WTC11 (cell line): ENCODE data around the gene SEC22C.

Source experiments
- CBFB ChIP-seq: sonication (generic); formaldehyde crosslinking; IDR thresholded peaks from 2 replicates; pipeline ENCODE4 v1.8.1; 2022; ENCODE audit warnings: mild to moderate bottlenecking, low read depth, missing genetic modification reagents
- CREB1 ChIP-seq: sonication (generic); formaldehyde crosslinking; IDR thresholded peaks from 2 replicates; pipeline ENCODE4 v1.8.0; 2023; ENCODE audit warnings: mild to moderate bottlenecking, missing genetic modification reagents
- ELF4 ChIP-seq: sonication (generic); formaldehyde crosslinking; IDR thresholded peaks from 2 replicates; pipeline ENCODE4 v1.8.1; 2022; ENCODE audit warnings: low read depth, mild to moderate bottlenecking, moderate library complexity, missing genetic modification reagents
- JUN ChIP-seq: sonication (generic); formaldehyde crosslinking; IDR thresholded peaks from 2 replicates; pipeline ENCODE4 v1.8.0; 2023; ENCODE audit warnings: mild to moderate bottlenecking, missing genetic modification reagents
- SP1 ChIP-seq: sonication (generic); formaldehyde crosslinking; conservative IDR thresholded peaks from 2 replicates; pipeline ENCODE4 v1.8.1; 2022; ENCODE audit warnings: missing genetic modification reagents
- ZNF232 ChIP-seq: sonication (generic); formaldehyde crosslinking; IDR thresholded peaks from 2 replicates; pipeline ENCODE4 v1.8.0; 2022; ENCODE audit warnings: mild to moderate bottlenecking, missing genetic modification reagents
- TF ChIP-seq, protein P1 (sequence below): fragments of 200-600 bp; IDR thresholded peaks from 2 replicates; pipeline ENCODE4 v1.8.0; 2022; ENCODE audit warnings: antibody characterized with exemption
- TF ChIP-seq, protein P2 (sequence below): sonication (generic); formaldehyde crosslinking; IDR thresholded peaks from 2 replicates; pipeline ENCODE4 v1.8.0; 2023; ENCODE audit warnings: missing genetic modification reagents, mild to moderate bottlenecking, borderline replicate concordance
- TF ChIP-seq, protein P3 (sequence below): sonication (generic); formaldehyde crosslinking; IDR thresholded peaks from 2 replicates; pipeline ENCODE4 v1.8.0; 2023; ENCODE audit warnings: missing genetic modification reagents
- TF ChIP-seq, protein P4 (sequence below): sonication (generic); formaldehyde crosslinking; IDR thresholded peaks from 2 replicates; pipeline ENCODE4 v1.8.0; 2022; ENCODE audit warnings: mild to moderate bottlenecking, missing genetic modification reagents
- TF ChIP-seq, protein P5 (sequence below): sonication (generic); formaldehyde crosslinking; IDR thresholded peaks from 2 replicates; pipeline ENCODE4 v1.8.1; 2023; ENCODE audit warnings: mild to moderate bottlenecking, missing genetic modification reagents, moderate library complexity
- TF ChIP-seq, protein P6 (sequence below): sonication (generic); formaldehyde crosslinking; IDR thresholded peaks from 2 replicates; pipeline ENCODE4 v1.8.1; 2022; ENCODE audit warnings: mild to moderate bottlenecking, missing genetic modification reagents, moderate library complexity, borderline replicate concordance

DNA sequence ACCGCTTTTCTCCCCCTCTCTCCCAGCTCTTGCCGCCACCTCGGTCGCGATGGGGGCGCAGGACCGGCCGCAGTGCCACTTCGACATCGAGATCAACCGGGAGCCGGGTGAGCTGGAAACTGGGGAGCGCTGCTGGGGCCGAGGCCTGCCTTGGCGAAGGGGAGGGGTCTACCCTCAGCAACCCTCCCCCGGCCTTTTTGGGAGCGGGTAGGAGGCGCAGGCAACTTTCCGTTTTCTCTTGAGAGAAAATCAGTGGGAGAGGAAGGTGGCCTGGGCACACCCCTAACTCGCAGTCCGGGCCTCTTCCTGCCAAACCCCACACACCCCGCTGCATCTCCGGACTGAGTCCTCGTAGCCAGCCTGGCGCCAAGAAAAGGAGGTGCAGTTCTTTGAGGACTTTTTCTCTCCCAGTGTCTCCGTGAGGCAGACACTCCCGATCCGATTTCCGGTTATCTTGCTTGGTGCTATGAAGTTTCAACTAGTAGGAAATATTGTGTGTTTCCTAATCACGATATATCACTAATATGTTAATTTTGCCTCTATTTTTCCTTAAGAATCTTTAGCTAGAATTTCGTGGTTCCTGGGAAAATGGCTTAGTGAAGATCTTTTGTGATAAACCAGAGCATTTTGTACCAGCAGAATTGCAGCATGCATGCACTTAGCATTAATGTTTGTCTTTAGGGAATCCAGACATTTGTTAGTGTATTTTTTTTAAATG, 19.4 kb upstream of the SEC22C start:
- TF ChIP-seq, protein P1, sequence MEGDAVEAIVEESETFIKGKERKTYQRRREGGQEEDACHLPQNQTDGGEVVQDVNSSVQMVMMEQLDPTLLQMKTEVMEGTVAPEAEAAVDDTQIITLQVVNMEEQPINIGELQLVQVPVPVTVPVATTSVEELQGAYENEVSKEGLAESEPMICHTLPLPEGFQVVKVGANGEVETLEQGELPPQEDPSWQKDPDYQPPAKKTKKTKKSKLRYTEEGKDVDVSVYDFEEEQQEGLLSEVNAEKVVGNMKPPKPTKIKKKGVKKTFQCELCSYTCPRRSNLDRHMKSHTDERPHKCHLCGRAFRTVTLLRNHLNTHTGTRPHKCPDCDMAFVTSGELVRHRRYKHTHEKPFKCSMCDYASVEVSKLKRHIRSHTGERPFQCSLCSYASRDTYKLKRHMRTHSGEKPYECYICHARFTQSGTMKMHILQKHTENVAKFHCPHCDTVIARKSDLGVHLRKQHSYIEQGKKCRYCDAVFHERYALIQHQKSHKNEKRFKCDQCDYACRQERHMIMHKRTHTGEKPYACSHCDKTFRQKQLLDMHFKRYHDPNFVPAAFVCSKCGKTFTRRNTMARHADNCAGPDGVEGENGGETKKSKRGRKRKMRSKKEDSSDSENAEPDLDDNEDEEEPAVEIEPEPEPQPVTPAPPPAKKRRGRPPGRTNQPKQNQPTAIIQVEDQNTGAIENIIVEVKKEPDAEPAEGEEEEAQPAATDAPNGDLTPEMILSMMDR, result no peak
- TF ChIP-seq, protein P2, sequence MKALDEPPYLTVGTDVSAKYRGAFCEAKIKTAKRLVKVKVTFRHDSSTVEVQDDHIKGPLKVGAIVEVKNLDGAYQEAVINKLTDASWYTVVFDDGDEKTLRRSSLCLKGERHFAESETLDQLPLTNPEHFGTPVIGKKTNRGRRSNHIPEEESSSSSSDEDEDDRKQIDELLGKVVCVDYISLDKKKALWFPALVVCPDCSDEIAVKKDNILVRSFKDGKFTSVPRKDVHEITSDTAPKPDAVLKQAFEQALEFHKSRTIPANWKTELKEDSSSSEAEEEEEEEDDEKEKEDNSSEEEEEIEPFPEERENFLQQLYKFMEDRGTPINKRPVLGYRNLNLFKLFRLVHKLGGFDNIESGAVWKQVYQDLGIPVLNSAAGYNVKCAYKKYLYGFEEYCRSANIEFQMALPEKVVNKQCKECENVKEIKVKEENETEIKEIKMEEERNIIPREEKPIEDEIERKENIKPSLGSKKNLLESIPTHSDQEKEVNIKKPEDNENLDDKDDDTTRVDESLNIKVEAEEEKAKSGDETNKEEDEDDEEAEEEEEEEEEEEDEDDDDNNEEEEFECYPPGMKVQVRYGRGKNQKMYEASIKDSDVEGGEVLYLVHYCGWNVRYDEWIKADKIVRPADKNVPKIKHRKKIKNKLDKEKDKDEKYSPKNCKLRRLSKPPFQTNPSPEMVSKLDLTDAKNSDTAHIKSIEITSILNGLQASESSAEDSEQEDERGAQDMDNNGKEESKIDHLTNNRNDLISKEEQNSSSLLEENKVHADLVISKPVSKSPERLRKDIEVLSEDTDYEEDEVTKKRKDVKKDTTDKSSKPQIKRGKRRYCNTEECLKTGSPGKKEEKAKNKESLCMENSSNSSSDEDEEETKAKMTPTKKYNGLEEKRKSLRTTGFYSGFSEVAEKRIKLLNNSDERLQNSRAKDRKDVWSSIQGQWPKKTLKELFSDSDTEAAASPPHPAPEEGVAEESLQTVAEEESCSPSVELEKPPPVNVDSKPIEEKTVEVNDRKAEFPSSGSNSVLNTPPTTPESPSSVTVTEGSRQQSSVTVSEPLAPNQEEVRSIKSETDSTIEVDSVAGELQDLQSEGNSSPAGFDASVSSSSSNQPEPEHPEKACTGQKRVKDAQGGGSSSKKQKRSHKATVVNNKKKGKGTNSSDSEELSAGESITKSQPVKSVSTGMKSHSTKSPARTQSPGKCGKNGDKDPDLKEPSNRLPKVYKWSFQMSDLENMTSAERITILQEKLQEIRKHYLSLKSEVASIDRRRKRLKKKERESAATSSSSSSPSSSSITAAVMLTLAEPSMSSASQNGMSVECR (CRISPR knock-in tag), result no peak
- no peak for TF ChIP-seq ZNF232 (CRISPR knock-in tag)
- TF ChIP-seq, protein P3, sequence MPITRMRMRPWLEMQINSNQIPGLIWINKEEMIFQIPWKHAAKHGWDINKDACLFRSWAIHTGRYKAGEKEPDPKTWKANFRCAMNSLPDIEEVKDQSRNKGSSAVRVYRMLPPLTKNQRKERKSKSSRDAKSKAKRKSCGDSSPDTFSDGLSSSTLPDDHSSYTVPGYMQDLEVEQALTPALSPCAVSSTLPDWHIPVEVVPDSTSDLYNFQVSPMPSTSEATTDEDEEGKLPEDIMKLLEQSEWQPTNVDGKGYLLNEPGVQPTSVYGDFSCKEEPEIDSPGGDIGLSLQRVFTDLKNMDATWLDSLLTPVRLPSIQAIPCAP (CRISPR knock-in tag), result no peak
- TF ChIP-seq, protein P4, sequence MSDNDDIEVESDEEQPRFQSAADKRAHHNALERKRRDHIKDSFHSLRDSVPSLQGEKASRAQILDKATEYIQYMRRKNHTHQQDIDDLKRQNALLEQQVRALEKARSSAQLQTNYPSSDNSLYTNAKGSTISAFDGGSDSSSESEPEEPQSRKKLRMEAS (CRISPR knock-in tag), result no peak
- no peak for TF ChIP-seq CREB1 (CRISPR knock-in tag)
- TF ChIP-seq SP1 (CRISPR knock-in tag), result no peak
- TF ChIP-seq ELF4 (CRISPR knock-in tag), result no peak
- no peak for TF ChIP-seq JUN (CRISPR knock-in tag)
- TF ChIP-seq, protein P5, sequence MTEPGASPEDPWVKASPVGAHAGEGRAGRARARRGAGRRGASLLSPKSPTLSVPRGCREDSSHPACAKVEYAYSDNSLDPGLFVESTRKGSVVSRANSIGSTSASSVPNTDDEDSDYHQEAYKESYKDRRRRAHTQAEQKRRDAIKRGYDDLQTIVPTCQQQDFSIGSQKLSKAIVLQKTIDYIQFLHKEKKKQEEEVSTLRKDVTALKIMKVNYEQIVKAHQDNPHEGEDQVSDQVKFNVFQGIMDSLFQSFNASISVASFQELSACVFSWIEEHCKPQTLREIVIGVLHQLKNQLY, result no peak
- TF ChIP-seq CBFB (CRISPR knock-in tag), result no peak
- TF ChIP-seq, protein P6, sequence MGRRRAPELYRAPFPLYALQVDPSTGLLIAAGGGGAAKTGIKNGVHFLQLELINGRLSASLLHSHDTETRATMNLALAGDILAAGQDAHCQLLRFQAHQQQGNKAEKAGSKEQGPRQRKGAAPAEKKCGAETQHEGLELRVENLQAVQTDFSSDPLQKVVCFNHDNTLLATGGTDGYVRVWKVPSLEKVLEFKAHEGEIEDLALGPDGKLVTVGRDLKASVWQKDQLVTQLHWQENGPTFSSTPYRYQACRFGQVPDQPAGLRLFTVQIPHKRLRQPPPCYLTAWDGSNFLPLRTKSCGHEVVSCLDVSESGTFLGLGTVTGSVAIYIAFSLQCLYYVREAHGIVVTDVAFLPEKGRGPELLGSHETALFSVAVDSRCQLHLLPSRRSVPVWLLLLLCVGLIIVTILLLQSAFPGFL (CRISPR knock-in tag), result no peak
